ENCODE measurements around the gene RNU1-2. TPM values are rescaled to one million over a fixed set of nuclear protein-coding genes. Genes with fewer than 3 reads are reported as not detected.
A peak's percentile ranks its signal among the peaks of the same experiment; 100 is the strongest.
"Not testable (repeated sequence)": the region's sequence is repeated elsewhere in the genome, so short reads cannot be mapped to it uniquely, and the experiment has no call there.

RNU1-2 gene
- total RNA-seq, 1 experiment from 2014 or later, result 2,051 TPM

DNA sequence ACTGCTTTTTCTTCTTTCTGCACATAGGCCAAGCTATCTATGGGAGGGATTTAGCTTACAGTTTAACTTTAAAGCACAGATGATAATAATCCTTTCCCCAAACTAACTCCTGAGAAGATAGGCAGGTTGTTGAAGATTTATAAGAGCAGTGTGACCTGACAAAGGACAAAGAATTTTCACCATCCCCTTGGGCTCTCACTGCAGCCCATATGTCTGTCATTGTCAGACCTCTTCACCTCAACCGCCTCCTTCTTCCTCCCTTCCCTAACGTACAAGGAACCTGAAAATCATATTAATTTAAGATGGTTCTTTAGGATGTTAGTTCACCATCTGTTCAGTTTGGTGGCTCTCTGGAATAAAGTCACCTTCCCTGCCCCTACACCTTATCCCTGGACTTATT, 5.0 kb downstream of the RNU1-2 start:
- Histone ChIP-seq H2BK12ac (ENCODE audit: insufficient read length, low read depth, low read length) (no peak overlapping the region), H3K27me3 (ENCODE audit: insufficient read depth, low read length) (no peaks in the 10 kb centered on the region), H2AK5ac (ENCODE audit: insufficient read length, low read length) (no peak overlapping the region), H4K20me1 (ENCODE audit: control insufficient read depth, insufficient read depth, insufficient read length) (no peaks in the 10 kb centered on the region), H3K56ac (ENCODE audit: insufficient read length, low read depth, low read length) (no peak overlapping the region), H2AFZ (ENCODE audit: low read length) (no peak overlapping the region), H3T11ph (ENCODE audit: low read length) (no peak overlapping the region), H4K91ac (ENCODE audit: insufficient read length, low read depth, low read length) (no peak overlapping the region), H3K4me1 (ENCODE audit: insufficient read depth, low read length) (no peaks in the 10 kb centered on the region), H2BK5ac (ENCODE audit: insufficient read length, low read length) (no peak overlapping the region), H3K79me2 (ENCODE audit: insufficient read depth, low read length) (no peaks in the 10 kb centered on the region), H4K8ac (replicated peaks; ENCODE audit: insufficient read length, low read depth, low read length) (no peak overlapping the region), H3K9ac (ENCODE audit: extremely low read depth, insufficient read length, low read length) (no peak overlapping the region), H3K23ac (ENCODE audit: insufficient read length, low read depth, low read length) (no peak overlapping the region), H3K27ac (ENCODE audit: insufficient read length, low read depth, low read length) (no peak overlapping the region), H4K5ac (ENCODE audit: insufficient read length, low read depth, low read length) (no peak overlapping the region), H3K4ac (ENCODE audit: low read depth, low read length) (no peak overlapping the region), H2BK15ac (ENCODE audit: low read depth, low read length) (no peak overlapping the region), H3K79me1 (ENCODE audit: insufficient read depth, low read depth, low read length, poor library complexity, severe bottlenecking) (no peaks in the 10 kb centered on the region), H3K18ac (ENCODE audit: insufficient read length, low read depth, low read length) (no peak overlapping the region), H3K4me2 (ENCODE audit: insufficient read depth, insufficient read length, low read length) (no peak overlapping the region), H3K14ac (ENCODE audit: insufficient read depth, low read length) (no peak overlapping the region), H3K23me2 (ENCODE audit: insufficient read length, low read depth, low read length, poor library complexity, severe bottlenecking) (peaks cover 15% of the 10 kb centered on the region), H3K9me3 (ENCODE audit: control insufficient read depth, low read depth, low read length) (no peaks in the 10 kb centered on the region), H2BK120ac (ENCODE audit: low read depth, low read length, poor library complexity, severe bottlenecking) (no peak overlapping the region), H2BK20ac (ENCODE audit: low read depth, low read length, poor library complexity, severe bottlenecking) (no peak overlapping the region)
- no peaks in the 10 kb centered on the region; a peak in 1 of 7 replicates for H3K36me3 Mint-ChIP-seq (ENCODE audit: insufficient read depth in 1 of 3, low read depth in 3 of 3)
- no CpG with 5 or more reads among the region's 2 CpGs for WGBS (ENCODE audit: extremely low coverage, insufficient read length, low lambda C conversion rate)
- H3K9me3 Mint-ChIP-seq, result no peaks in the 10 kb centered on the region; a peak in 1 of 5 replicates
- no peak for DNase-seq
- no peaks in the 10 kb centered on the region for H3K27me3 Mint-ChIP-seq (ENCODE audit: low read depth)
- peak overlapping the region in 1 of 3 experiments; percentile 66; a peak in 2 of 7 replicates for H3K27ac Mint-ChIP-seq
- H3K4me1 Mint-ChIP-seq, result peaks cover 24 to 25% of the 10 kb centered on the region in 2 experiments
- no peak overlapping the region for H3K4me3 Mint-ChIP-seq
- TF ChIP-seq, protein P1, sequence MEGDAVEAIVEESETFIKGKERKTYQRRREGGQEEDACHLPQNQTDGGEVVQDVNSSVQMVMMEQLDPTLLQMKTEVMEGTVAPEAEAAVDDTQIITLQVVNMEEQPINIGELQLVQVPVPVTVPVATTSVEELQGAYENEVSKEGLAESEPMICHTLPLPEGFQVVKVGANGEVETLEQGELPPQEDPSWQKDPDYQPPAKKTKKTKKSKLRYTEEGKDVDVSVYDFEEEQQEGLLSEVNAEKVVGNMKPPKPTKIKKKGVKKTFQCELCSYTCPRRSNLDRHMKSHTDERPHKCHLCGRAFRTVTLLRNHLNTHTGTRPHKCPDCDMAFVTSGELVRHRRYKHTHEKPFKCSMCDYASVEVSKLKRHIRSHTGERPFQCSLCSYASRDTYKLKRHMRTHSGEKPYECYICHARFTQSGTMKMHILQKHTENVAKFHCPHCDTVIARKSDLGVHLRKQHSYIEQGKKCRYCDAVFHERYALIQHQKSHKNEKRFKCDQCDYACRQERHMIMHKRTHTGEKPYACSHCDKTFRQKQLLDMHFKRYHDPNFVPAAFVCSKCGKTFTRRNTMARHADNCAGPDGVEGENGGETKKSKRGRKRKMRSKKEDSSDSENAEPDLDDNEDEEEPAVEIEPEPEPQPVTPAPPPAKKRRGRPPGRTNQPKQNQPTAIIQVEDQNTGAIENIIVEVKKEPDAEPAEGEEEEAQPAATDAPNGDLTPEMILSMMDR (conservative IDR thresholded peaks at IDR 0.05), result 0 out of 3 replicates have a peak, but pooled peaks have one; percentile 16

DNA sequence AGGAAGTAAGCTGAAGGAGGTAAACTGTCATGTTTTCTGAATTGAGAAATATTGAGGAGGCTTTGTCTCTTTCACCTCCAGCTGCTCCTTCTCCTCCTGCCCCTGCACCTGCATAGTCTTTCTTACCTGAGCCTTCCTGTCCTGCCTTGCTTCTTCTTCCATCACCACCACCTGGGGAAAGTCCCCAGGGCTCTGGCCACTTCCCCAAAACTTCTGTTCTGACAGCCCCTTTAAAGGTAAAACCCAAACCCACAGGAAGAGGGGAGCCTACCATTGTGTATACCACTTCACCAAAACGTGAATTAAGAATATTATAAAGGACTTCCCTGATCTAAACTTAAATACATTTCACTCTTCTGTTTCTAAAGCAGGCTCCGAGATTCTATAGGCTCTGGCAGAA, 5.6 kb downstream of the RNU1-2 start:
- not testable (repeated sequence) for H3K79me1 ChIP-seq (ENCODE audit: insufficient read depth, low read depth, low read length, poor library complexity, severe bottlenecking); H3T11ph ChIP-seq (ENCODE audit: low read length); H3K56ac ChIP-seq (ENCODE audit: insufficient read length, low read depth, low read length); H3K36me3 Mint-ChIP-seq (ENCODE audit: insufficient read depth in 1 of 3, low read depth in 3 of 3); H3K23ac ChIP-seq (ENCODE audit: insufficient read length, low read depth, low read length); H3K4ac ChIP-seq (ENCODE audit: low read depth, low read length); H3K79me2 ChIP-seq (ENCODE audit: insufficient read depth, low read length); H3K18ac ChIP-seq (ENCODE audit: insufficient read length, low read depth, low read length); H3K27me3 ChIP-seq (ENCODE audit: insufficient read depth, low read length); H2BK20ac ChIP-seq (ENCODE audit: low read depth, low read length, poor library complexity, severe bottlenecking); DNase-seq; H3K9me3 ChIP-seq (ENCODE audit: control insufficient read depth, low read depth, low read length); H4K20me1 ChIP-seq (ENCODE audit: control insufficient read depth, insufficient read depth, insufficient read length); H2AK5ac ChIP-seq (ENCODE audit: insufficient read length, low read length); H2BK120ac ChIP-seq (ENCODE audit: low read depth, low read length, poor library complexity, severe bottlenecking); H4K91ac ChIP-seq (ENCODE audit: insufficient read length, low read depth, low read length); H4K5ac ChIP-seq (ENCODE audit: insufficient read length, low read depth, low read length); H3K14ac ChIP-seq (ENCODE audit: insufficient read depth, low read length); H3K27me3 Mint-ChIP-seq (ENCODE audit: low read depth); H3K4me3 Mint-ChIP-seq; H2BK5ac ChIP-seq (ENCODE audit: insufficient read length, low read length); H4K8ac ChIP-seq (replicated peaks; ENCODE audit: insufficient read length, low read depth, low read length); H3K27ac ChIP-seq (ENCODE audit: insufficient read length, low read depth, low read length); H3K9ac ChIP-seq (ENCODE audit: extremely low read depth, insufficient read length, low read length); H3K4me1 ChIP-seq (ENCODE audit: insufficient read depth, low read length); H2BK15ac ChIP-seq (ENCODE audit: low read depth, low read length); H3K9me3 Mint-ChIP-seq; H2AFZ ChIP-seq (ENCODE audit: low read length); H3K4me2 ChIP-seq (ENCODE audit: insufficient read depth, insufficient read length, low read length); H2BK12ac ChIP-seq (ENCODE audit: insufficient read length, low read depth, low read length)
- Mint-ChIP-seq H3K27ac (peak overlapping the region in 1 of 3 experiments; percentile 89; a peak in 2 of 7 replicates), H3K4me1 (peaks cover 24 to 25% of the 10 kb centered on the region in 2 experiments)
- no CpG with 5 or more reads among the region's 2 CpGs for WGBS (ENCODE audit: extremely low coverage, insufficient read length, low lambda C conversion rate)
- peaks cover 14% of the 10 kb centered on the region for H3K23me2 ChIP-seq (ENCODE audit: insufficient read length, low read depth, low read length, poor library complexity, severe bottlenecking)
